Measurements from ENCODE around the gene MANSC1. TPM values are rescaled to one million over a fixed set of nuclear protein-coding genes. Genes with fewer than 3 reads are reported as not detected.

The MANSC1 gene
- total RNA-seq, 6 experiments from 2014 or later, result 4.8 to 11.7 (median 10.0) TPM

- TF ChIP-seq, protein P1, sequence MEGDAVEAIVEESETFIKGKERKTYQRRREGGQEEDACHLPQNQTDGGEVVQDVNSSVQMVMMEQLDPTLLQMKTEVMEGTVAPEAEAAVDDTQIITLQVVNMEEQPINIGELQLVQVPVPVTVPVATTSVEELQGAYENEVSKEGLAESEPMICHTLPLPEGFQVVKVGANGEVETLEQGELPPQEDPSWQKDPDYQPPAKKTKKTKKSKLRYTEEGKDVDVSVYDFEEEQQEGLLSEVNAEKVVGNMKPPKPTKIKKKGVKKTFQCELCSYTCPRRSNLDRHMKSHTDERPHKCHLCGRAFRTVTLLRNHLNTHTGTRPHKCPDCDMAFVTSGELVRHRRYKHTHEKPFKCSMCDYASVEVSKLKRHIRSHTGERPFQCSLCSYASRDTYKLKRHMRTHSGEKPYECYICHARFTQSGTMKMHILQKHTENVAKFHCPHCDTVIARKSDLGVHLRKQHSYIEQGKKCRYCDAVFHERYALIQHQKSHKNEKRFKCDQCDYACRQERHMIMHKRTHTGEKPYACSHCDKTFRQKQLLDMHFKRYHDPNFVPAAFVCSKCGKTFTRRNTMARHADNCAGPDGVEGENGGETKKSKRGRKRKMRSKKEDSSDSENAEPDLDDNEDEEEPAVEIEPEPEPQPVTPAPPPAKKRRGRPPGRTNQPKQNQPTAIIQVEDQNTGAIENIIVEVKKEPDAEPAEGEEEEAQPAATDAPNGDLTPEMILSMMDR (IDR thresholded peaks at IDR 0.05), result peak; percentile 87
- Mint-ChIP-seq H3K4me3 (no peak overlapping the region), H3K27me3 (ENCODE audit: insufficient read depth) (no peaks in the 10 kb centered on the region; the same call in 1 of the 2 replicates), H3K4me1 (ENCODE audit: low read depth) (peaks cover 24% of the 10 kb centered on the region), H3K9me3 (no peaks in the 10 kb centered on the region), H3K27ac (no peak overlapping the region), H3K36me3 (ENCODE audit: low read depth) (no peaks in the 10 kb centered on the region)
- DNase-seq, result peak; percentile 51
Measured at GRCh38 chr12:12327802-12328201, 22.2 kb downstream of the MANSC1 start.

GRCh38 chr12:12326262-12326661, 23.8 kb downstream of the MANSC1 start:
- no peak for DNase-seq
- Mint-ChIP-seq H3K27ac (no peak overlapping the region), H3K27me3 (ENCODE audit: insufficient read depth) (peaks cover 1% of the 10 kb centered on the region), H3K9me3 (no peaks in the 10 kb centered on the region), H3K4me1 (ENCODE audit: low read depth) (peaks cover 31% of the 10 kb centered on the region), H3K36me3 (ENCODE audit: low read depth) (no peaks in the 10 kb centered on the region), H3K4me3 (no peak overlapping the region)
- TF ChIP-seq, protein P1 (IDR thresholded peaks at IDR 0.05), result no peak

GRCh38 chr12:12323591-12323990, 26.5 kb downstream of the MANSC1 start:
- H3K27ac Mint-ChIP-seq, result no peak overlapping the region
- no peaks in the 10 kb centered on the region for H3K9me3 Mint-ChIP-seq
- TF ChIP-seq, protein P1 (IDR thresholded peaks at IDR 0.05), result no peak
- H3K27me3 Mint-ChIP-seq (ENCODE audit: insufficient read depth), result peaks cover 1% of the 10 kb centered on the region
- no peaks in the 10 kb centered on the region for H3K36me3 Mint-ChIP-seq (ENCODE audit: low read depth)
- peaks cover 39% of the 10 kb centered on the region for H3K4me1 Mint-ChIP-seq (ENCODE audit: low read depth)
- no peak overlapping the region; the same call in 1 of the 2 replicates for H3K4me3 Mint-ChIP-seq
- DNase-seq, result peak; percentile 4

DNA sequence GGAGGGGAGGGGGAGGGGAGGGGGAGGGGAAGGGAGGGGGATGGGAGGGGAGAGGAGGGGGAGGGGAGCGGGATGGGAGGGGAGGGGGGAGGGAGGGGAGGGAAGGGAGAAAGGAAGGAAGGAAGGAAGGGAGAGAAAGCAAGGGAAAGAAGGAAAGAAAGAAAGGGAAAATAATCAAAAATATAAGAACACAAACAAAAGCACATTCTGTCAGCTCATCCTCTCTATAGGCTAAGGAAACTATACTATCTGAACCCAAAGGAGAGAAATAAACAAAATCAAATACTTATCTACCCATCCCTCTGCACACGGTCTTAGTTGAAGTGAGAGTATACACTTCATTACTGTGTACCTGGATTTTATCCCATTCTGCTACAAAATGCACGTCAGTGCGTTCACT, 26.9 kb downstream of the MANSC1 start:
- H3K27me3 Mint-ChIP-seq (ENCODE audit: insufficient read depth), result peaks cover 1% of the 10 kb centered on the region
- DNase-seq, result no peak
- H3K36me3 Mint-ChIP-seq (ENCODE audit: low read depth), result no peaks in the 10 kb centered on the region
- H3K4me3 Mint-ChIP-seq, result no peak overlapping the region
- TF ChIP-seq, protein P1 (IDR thresholded peaks at IDR 0.05), result no peak
- no peaks in the 10 kb centered on the region for H3K9me3 Mint-ChIP-seq
- H3K27ac Mint-ChIP-seq, result no peak overlapping the region
- peaks cover 39% of the 10 kb centered on the region for H3K4me1 Mint-ChIP-seq (ENCODE audit: low read depth)

DNA sequence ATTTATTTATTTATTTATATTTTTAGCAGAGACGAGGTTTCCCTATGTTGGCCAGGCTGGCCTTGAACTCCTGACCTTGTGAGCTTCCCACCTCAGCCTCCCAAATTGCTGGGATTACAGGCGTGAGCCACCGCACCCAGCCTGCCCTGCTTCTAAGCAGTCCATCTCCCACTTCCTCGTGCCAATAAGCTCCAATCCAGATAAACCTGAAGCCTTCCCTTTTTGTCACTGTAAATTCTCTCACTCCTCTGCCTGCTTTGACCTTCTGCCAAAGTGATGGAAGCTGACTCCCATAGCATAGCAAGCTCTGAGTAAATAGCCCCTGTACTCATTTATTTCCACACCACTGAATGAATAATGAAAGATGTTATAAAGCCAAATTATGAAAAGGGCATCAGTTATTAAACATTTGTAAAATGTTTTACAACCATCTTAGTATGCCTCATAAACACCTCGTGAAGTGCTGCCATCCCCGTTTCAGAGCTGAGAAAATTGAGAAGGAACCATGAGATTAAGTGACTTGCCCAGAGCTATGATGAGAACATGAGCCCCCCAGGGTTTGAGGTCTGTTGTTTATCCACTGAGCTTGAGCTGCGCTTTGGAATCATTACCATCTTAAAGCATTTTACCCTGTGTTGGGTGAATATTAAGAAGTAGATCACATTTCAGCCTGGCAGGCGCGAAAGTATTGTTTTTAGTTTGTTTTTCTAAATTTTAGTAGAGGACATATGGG, 30.4 kb downstream of the MANSC1 start:
- no peaks in the 10 kb centered on the region for H3K9me3 Mint-ChIP-seq
- peaks cover 32% of the 10 kb centered on the region for H3K4me1 Mint-ChIP-seq (ENCODE audit: low read depth)
- no peaks in the 10 kb centered on the region for H3K36me3 Mint-ChIP-seq (ENCODE audit: low read depth)
- H3K27me3 Mint-ChIP-seq (ENCODE audit: insufficient read depth), result peaks cover 1% of the 10 kb centered on the region
- peak overlapping the region; percentile 67 for H3K4me3 Mint-ChIP-seq
- no peak overlapping the region; the same call in 1 of the 2 replicates for H3K27ac Mint-ChIP-seq
- TF ChIP-seq, protein P1 (IDR thresholded peaks at IDR 0.05), result no peak
- DNase-seq, result no peak

Data from HFFc6 (cell line).